ENCODE data around the gene RGS19.

The RGS19 gene

DNA sequence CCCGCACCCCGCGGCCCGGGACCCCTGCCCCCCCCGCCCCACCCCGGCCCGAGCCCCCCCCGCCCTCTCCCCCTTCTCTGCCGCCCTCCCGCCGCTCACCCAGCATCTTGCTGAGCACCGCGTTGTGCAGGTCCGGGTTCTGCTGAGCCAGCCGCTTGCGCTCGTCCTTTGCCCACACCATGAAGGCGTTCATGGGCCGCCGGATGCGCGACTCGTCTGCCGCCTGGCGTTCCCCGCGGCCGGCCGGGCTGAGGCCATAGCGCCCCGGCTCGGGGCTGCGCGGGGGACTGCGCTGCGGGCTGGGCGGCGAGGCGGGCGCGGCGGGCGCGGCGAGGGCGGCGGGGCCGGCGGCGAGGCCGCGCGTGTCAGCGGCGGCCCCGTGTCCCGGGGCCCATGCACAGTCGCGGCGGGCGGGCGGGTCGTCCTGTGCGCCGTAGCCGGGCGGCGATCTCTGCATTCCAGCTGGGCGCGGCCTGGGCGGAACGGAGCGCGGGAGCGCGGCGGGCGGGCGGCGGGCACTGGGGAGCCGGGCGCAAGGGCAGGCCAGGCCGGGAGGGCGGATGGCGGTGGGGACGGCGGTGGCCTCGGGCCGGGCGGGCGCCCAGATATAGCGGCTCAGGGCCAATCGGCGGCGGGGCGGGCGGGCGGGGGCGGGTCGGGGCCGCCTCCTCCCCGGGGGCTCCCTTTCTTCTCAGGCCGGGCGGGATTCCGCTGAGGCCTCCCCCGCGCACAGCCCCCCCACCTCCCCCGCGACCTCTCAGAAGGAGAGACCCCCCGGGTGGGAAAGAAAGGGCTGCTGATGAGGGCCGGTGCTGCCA lies 30.0 kb downstream of the RGS19 start, which contains the start of gene SOX18:
Gene SOX18 (minus strand): TSS at position 580 of the 818 bp plus-strand sequence. CDS start 123 bp downstream, at position 457.
- DNase-seq (ENCODE audit: low read depth in 2 of 2), result no peak

DNA sequence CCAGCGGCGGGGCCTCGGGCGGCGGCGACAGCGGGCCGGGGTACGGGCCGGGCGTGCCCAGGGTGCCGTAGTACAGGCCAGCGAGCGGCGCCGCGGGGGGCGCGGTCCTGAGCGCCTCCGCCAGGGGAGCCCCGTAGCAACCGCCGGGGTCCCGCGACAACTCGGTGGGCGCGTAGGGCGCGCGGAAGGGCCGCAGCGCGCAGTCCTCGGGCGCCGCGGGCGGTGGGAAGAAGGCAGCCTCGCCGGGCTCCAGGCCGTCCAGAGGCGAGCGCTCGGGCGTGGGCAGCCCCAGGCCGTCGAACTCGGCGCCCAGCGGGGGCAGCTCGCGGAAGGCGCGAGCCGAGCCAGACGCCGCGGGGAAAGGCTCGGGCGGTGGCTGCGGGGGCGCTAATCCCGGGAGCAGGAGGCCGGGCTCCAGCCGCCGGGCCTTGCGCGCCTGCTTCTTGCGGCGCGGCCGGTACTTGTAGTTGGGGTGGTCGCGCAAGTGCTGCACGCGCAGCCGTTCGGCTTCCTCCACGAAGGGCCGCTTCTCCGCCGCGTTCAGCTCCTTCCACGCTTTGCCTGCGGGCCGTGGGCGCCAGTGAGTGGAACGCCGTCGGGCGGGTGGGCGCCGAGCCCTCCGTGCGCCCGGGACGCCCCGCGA lies 30.8 kb downstream of the RGS19 start:
- no peak for DNase-seq (ENCODE audit: low read depth in 2 of 2)

DNA sequence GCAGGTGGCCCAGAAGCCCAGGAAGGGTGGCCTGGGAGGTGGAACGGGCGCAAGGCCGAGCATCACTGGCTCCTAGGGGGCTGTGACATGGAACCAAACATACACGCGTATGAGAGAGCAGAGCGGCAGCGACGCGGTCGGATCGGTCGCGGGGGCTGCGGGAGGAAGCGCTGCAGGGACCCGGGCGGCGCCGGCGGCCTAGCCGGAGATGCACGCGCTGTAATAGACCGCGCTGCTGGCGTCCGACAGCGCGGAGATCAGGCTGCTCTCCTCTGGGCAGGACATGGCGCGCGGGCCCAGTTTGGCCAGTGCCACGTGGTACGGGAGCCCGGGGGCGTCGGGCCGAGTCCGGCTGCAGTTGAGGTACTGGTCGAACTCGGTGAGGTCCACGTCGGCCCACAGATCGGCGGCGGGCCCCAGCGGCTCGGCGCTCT lies 31.3 kb downstream of the RGS19 start:
- no peak for DNase-seq (ENCODE audit: low read depth in 2 of 2)

DNA sequence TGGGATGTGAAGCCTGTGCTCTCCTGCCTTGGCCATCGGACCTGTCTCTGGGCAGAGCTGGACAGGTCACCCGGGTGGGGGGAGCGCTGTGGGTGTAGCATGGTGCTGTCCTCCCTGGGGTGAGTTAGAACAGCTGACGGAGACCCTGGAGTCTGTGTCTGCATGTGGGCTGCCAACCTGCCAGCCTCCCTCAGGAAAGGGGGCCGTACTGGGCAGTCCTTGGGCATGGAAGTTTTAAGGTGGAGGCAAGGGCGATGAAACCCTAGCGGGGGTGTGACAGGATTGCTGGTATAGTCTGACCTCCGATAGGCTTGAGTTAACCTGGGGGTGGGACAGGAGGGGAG lies 32.3 kb downstream of the RGS19 start:
- no peak for DNase-seq (ENCODE audit: low read depth in 2 of 2)

GRCh38 chr20:64045346-64046011 lies 33.8 kb downstream of the RGS19 start:
- DNase-seq (ENCODE audit: low read depth in 2 of 2), result no peak

DNA sequence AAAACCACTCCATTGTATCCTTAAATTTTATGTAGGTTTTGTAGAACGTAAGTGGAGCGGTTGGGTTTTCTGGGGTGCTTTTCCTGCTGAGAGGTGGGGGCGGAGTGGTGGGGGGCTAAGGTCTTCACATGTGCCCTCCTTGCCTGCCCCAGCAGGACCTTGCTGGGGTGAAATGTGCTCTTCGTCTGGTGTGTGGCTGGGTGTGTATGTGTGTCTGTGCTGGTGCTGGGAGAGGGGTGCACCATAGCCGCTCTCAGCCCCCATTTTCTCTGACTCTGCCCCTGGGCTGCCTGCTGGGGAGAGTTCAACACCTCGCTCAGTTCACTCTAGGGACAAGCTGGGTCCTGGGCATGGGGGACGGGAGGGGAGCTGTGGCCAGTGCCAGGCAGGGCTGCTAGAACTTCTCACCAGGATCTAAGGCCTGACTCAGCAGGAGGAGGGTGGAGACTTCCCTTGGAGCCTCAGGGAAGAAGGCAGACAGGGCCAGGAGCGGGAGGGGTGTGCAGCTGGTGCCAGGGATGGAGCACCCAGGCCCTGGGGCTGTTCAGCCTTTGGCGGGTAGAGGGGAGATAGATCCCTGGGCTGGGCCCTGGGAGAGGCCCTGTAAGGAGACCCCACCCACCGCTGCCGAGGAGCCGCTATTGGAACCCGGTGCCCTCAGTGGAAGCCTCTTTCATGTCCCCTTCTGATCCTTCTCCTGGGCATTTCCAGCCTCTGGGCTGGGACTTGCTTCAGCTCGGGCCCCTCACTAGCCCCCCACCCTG lies 34.7 kb downstream of the RGS19 start:
- no peak for DNase-seq (ENCODE audit: low read depth in 2 of 2)

GRCh38 chr20:64043768-64044167 lies 35.5 kb downstream of the RGS19 start:
- no peak for DNase-seq (ENCODE audit: low read depth in 2 of 2)

- DNase-seq (ENCODE audit: low read depth in 2 of 2), result no peak
Observed at GRCh38 chr20:64042054-64042781, 37.1 kb downstream of the RGS19 start.

DNA sequence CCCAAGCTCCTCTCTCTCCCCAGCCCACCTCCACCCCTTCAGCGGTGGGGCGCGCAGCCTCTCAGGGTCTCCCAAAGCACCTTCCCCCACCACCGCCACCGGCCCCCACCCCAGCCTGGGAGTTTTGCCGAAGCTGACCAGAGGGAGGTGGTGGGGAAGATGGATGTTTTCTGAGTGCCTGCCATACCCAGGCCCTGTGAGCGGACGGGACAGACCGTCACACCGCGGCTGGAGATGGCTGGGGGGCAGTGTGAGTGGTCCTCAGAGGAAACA lies 37.6 kb downstream of the RGS19 start:
- DNase-seq (ENCODE audit: low read depth in 2 of 2), result no peak

- DNase-seq (ENCODE audit: low read depth in 2 of 2), result no peak
Observed at GRCh38 chr20:64041040-64041780, 38.1 kb downstream of the RGS19 start.

- no peak for DNase-seq (ENCODE audit: low read depth in 2 of 2)
Observed at GRCh38 chr20:64040231-64041039, 38.9 kb downstream of the RGS19 start.

GRCh38 chr20:64039293-64040160 lies 39.8 kb downstream of the RGS19 start:
- DNase-seq (ENCODE audit: low read depth in 2 of 2), result no peak

GRCh38 chr20:64038565-64039292 lies 40.6 kb downstream of the RGS19 start:
- peak; percentile 52 to 57 for DNase-seq (ENCODE audit: low read depth in 2 of 2)

DNA sequence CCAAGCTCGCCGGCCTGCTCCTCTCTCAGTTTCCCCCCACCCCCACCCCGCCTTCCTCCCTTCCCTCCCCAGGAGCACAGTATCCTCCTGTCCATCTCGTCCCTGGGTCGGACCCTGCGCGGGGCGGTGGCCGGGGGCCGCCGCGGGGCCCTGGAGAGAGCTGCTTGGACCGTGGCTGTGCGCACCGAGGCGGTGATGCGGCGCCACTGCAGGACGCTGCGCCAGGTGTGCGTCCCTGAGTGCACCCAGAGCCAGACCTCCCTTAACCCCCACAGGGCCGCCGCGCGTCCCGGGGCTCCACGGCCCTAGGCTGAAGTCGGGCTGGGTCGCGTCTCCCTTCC lies 41.1 kb downstream of the RGS19 start:
- DNase-seq (ENCODE audit: low read depth in 2 of 2), result no peak

GRCh38 chr20:64037498-64038213 lies 41.7 kb downstream of the RGS19 start:
- DNase-seq (ENCODE audit: low read depth in 2 of 2), result no peak

DNA sequence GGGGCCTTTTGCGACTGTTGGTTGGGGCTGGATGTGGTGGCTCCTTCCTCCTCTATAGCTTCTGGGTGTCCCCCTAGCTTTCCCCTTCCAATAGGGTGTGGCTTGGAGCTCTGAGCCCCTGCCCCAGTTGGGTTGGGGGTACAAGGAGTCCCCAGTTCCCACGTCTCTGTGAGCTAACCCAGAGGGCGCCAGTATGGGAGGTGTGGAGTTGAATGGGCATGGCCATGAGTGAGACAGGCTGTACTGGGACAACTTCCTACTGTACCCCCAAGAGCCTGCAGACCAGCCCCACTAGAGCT lies 42.2 kb downstream of the RGS19 start:
- DNase-seq (ENCODE audit: low read depth in 2 of 2), result no peak

- no peak for DNase-seq (ENCODE audit: low read depth in 2 of 2)
Observed at GRCh38 chr20:64036346-64037198, 42.7 kb downstream of the RGS19 start.
